ENCODE data around the gene KCNE3.

DNA sequence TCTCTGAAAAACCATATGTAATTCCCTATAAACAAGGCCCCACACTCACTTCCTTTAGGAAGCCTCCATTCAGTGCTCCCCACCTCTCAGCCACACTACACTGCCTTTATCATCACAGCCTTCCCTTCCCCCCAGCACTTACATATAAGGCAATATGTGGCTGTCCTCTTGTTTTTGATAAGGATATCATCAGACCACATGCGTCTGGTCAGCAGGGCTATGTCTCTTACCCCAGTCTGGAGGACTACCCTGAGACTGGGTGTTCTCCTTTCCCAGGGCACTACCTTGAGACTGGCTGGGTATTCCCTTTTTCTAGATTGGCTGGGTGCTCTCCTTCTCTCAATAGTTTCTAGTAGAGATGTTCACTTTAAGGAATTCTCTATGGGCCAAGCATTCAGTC lies 7.8 kb downstream of the KCNE3 start:
- TF ChIP-seq POLR2AphosphoS5 (IDR thresholded peaks at IDR 0.05; ENCODE audit: low read depth, low read length), result no peak
- TF ChIP-seq POLR2A (IDR thresholded peaks at IDR 0.05; ENCODE audit: low read depth, low read length), result no peak

All from GM12892 (cell line).